ENCODE results near the gene TSC22D3. TPM values are rescaled to one million over a fixed set of nuclear protein-coding genes. Genes with fewer than 3 reads are reported as not detected.

TSC22D3 gene
- 22.6 and 40.1 TPM in 2 replicates for total RNA-seq

DNA sequence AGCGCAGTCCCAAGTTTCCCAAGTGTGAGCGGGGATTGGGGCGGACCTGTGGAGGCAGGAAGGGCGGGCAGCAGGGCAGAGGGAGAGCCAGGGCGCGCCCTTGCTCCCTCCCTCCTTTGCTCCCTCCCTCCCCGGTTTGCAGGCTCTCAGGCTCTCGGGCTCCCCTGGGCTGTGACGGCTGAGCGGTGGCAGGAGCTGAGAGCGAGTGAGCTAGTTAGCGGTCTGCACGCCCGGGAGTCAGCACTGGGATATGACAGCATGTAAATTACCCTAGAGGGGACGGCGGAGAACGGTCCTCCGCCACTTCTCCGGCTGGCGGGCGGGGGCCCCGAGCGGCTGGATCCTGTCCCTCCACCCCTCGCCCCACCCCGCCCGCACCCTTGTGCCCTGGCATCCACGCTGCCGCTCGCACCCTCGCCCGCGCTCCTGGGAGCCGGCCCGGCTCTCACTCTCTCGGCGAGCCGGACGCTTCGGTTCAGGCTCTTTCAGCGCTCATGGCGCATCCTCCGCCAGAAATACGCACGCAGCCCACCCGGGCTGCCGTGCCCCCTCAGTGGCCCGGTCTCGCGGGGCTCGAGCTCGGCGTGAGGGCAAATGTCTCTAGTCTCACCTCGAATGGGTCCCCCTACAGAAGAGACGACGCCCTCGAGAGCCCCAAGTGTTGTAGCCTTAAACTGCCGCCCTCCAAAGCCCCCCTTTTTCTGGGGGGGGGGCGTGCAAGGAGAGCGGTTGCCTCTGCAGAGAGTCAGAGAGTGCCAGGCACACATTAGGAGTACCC, at the start of gene TSC22D3:
TSS of gene TSC22D3 (minus strand) at position 54 of the 778 bp plus-strand sequence. CDS start 368 bp downstream, outside the sequence.

GRCh38 chrX:107777536-107777832, 1.9 kb upstream of the TSC22D3 start, which contains the start of gene NCBP2L:
Gene NCBP2L (plus strand): TSS chrX:107777733. CDS start chrX:107794221, 16,488 bp downstream.

Other genes starting within 250 kb of the TSC22D3 start
- 17.0 and 28.8 TPM in 2 replicates for gene PRPS1, start 147.3 kb downstream of the TSC22D3 start, total RNA-seq
- gene NCBP2L, start 1.9 kb upstream of the TSC22D3 start, total RNA-seq: not detected in 2 replicates
- gene MID2, start 50.1 kb upstream of the TSC22D3 start, total RNA-seq: 11.8 and 11.9 TPM in 2 replicates
- gene TEX13B, start 206.6 kb upstream of the TSC22D3 start, total RNA-seq: not detected in 2 replicates